ENCODE measurements around the gene TAAR1. TPM values are rescaled to one million over a fixed set of nuclear protein-coding genes. Genes with fewer than 3 reads are reported as not detected.
A peak's percentile ranks its signal among the peaks of the same experiment; 100 is the strongest.

TAAR1 gene
- total and polyA plus RNA-seq, 2 donors (not counting 3 experiments of a cell fraction or from before 2014, with no cell fraction given): not detected

DNA sequence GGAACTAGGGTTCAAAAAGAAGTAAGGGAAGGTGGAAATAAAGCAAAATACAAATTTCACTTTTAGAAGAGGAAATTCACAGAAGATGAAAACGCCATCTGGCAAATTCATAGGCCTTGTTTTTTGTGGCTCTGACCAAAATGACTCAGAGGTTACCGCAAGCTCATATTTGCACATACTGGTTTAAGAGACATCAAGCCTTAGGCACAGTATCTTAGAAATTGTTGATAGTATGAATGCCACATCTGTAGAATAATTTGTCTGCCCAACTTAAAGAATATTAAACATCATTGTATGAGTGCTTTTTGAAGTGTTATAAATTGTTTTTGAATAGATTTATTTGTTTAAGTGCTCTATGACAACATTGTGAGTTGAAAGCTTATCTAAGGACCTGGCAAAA, 10.6 kb downstream of the TAAR1 start:
- Histone ChIP-seq H3K9me1 (replicated peaks; ENCODE audit: control insufficient read depth, extremely low read depth, insufficient read depth, low read length) (no peaks in the 10 kb centered on the region), H3K4me3 (replicated peaks in 1 of 3; ENCODE audit: insufficient read depth in 1 of 3, low read depth in 1 of 3, low read length in 3 of 3) (no peak overlapping the region), H3K4me2 (ENCODE audit: insufficient read depth, low read length) (no peak overlapping the region), H3K9me3 (replicated peaks; ENCODE audit: control insufficient read depth, insufficient read depth, low read length) (no peaks in the 10 kb centered on the region), H3K79me2 (ENCODE audit: control insufficient read depth, insufficient read depth, low read length) (no peaks in the 10 kb centered on the region), H3K9ac (replicated peaks; ENCODE audit: extremely low read depth, insufficient read depth, low read length) (no peak overlapping the region), H3K27ac (ENCODE audit: insufficient read depth, low read depth, low read length) (no peak overlapping the region), H3K36me3 (ENCODE audit: control insufficient read depth in 2 of 2, extremely low read depth in 1 of 2, insufficient read depth in 2 of 2, low read length in 2 of 2) (no peaks in the 10 kb centered on the region), H2AFZ (ENCODE audit: low read depth, low read length) (no peak overlapping the region), H3K4me1 (ENCODE audit: control insufficient read depth, extremely low read depth, insufficient read depth, low read length) (no peaks in the 10 kb centered on the region), H4K20me1 (replicated peaks; ENCODE audit: control insufficient read depth, extremely low read depth, insufficient read depth, low read length) (no peaks in the 10 kb centered on the region), H3K27me3 (ENCODE audit: control insufficient read depth in 2 of 2, insufficient read depth in 2 of 2, low read length in 2 of 2) (no peaks in the 10 kb centered on the region)
- no TSS peak for BruUV-seq (replicated peaks)
- intact Hi-C loops (cut with micrococcal nuclease): no loop called here
- dilution Hi-C loops (cut with MboI; ENCODE audit: extremely low pct_ligation_motif_present, low sequenced_read_pairs): no loop called here
- no peak for TF ChIP-seq POLR2AphosphoS5 (IDR thresholded peaks at IDR 0.05; ENCODE audit: insufficient read depth, low read depth, low read length)
- TF ChIP-seq MYC (IDR thresholded peaks at IDR 0.05; ENCODE audit: low read depth, low read length): no peak
- TF ChIP-seq POLR2A (IDR thresholded peaks at IDR 0.05; ENCODE audit: low read depth, low read length): no peak
- no peak for TF ChIP-seq FOS (IDR thresholded peaks at IDR 0.05; ENCODE audit: borderline replicate concordance, insufficient read depth, low read length)
- TF ChIP-seq, protein P1, sequence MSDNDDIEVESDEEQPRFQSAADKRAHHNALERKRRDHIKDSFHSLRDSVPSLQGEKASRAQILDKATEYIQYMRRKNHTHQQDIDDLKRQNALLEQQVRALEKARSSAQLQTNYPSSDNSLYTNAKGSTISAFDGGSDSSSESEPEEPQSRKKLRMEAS (IDR thresholded peaks at IDR 0.05; ENCODE audit: insufficient read depth, insufficient read length): no peak
- TF ChIP-seq GATA2 (IDR thresholded peaks at IDR 0.05; ENCODE audit: insufficient read depth, insufficient read length, low read depth, low read length): no peak
- no peak for TF ChIP-seq EZH2 (IDR thresholded peaks at IDR 0.05; ENCODE audit: borderline replicate concordance, low read depth, low read length, severe bottlenecking)
- ChIA-PET CTCF (interaction anchor here (1.2 kb wide), 1 partner anchor 18 kb away, joined by 3 read pairs; no protein-coding TSS in a partner anchor), POLR2A (no interaction called here)
- peak; percentile 27 for DNase-seq (ENCODE audit: low read depth, low spot score)
- FAIRE-seq: no peak

- ChIA-PET CTCF (no interaction called here), POLR2A (no interaction called here)
- H3K27me3 ChIP-seq (ENCODE audit: control insufficient read depth in 2 of 2, insufficient read depth in 2 of 2, low read length in 2 of 2): no peaks in the 10 kb centered on the region
- no peaks in the 10 kb centered on the region for H3K4me1 ChIP-seq (ENCODE audit: control insufficient read depth, extremely low read depth, insufficient read depth, low read length)
- H3K9me3 ChIP-seq (replicated peaks; ENCODE audit: control insufficient read depth, insufficient read depth, low read length): no peaks in the 10 kb centered on the region
- no peak overlapping the region for H3K4me3 ChIP-seq (replicated peaks in 1 of 3; ENCODE audit: insufficient read depth in 1 of 3, low read depth in 1 of 3, low read length in 3 of 3)
- H3K9me1 ChIP-seq (replicated peaks; ENCODE audit: control insufficient read depth, extremely low read depth, insufficient read depth, low read length): no peaks in the 10 kb centered on the region
- H3K36me3 ChIP-seq (ENCODE audit: control insufficient read depth in 2 of 2, extremely low read depth in 1 of 2, insufficient read depth in 2 of 2, low read length in 2 of 2): no peaks in the 10 kb centered on the region
- H3K27ac ChIP-seq (ENCODE audit: insufficient read depth, low read depth, low read length): no peak overlapping the region
- TF ChIP-seq FOS (IDR thresholded peaks at IDR 0.05; ENCODE audit: borderline replicate concordance, insufficient read depth, low read length): no peak
- no peak for TF ChIP-seq POLR2AphosphoS5 (IDR thresholded peaks at IDR 0.05; ENCODE audit: insufficient read depth, low read depth, low read length)
- no peak for TF ChIP-seq EZH2 (IDR thresholded peaks at IDR 0.05; ENCODE audit: borderline replicate concordance, low read depth, low read length, severe bottlenecking)
- TF ChIP-seq POLR2A (IDR thresholded peaks at IDR 0.05; ENCODE audit: low read depth, low read length): no peak
- TF ChIP-seq, protein P2, sequence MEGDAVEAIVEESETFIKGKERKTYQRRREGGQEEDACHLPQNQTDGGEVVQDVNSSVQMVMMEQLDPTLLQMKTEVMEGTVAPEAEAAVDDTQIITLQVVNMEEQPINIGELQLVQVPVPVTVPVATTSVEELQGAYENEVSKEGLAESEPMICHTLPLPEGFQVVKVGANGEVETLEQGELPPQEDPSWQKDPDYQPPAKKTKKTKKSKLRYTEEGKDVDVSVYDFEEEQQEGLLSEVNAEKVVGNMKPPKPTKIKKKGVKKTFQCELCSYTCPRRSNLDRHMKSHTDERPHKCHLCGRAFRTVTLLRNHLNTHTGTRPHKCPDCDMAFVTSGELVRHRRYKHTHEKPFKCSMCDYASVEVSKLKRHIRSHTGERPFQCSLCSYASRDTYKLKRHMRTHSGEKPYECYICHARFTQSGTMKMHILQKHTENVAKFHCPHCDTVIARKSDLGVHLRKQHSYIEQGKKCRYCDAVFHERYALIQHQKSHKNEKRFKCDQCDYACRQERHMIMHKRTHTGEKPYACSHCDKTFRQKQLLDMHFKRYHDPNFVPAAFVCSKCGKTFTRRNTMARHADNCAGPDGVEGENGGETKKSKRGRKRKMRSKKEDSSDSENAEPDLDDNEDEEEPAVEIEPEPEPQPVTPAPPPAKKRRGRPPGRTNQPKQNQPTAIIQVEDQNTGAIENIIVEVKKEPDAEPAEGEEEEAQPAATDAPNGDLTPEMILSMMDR (IDR thresholded peaks at IDR 0.05; ENCODE audit: extremely low read depth in 1 of 2, insufficient read depth in 1 of 2, low read depth in 1 of 2, low read length in 2 of 2): no peak
- no peak for TF ChIP-seq JUN (IDR thresholded peaks at IDR 0.05; ENCODE audit: borderline replicate concordance, insufficient read depth, insufficient read length, low read depth)
- no peak for TF ChIP-seq GATA2 (IDR thresholded peaks at IDR 0.05; ENCODE audit: insufficient read depth, insufficient read length, low read depth, low read length)
- no peak for TF ChIP-seq MYC (IDR thresholded peaks at IDR 0.05; ENCODE audit: low read depth, low read length)
- TF ChIP-seq, protein P1 (IDR thresholded peaks at IDR 0.05; ENCODE audit: insufficient read depth, insufficient read length): no peak
- intact Hi-C loops (cut with micrococcal nuclease) (no loop called here), dilution Hi-C loops (cut with MboI; ENCODE audit: extremely low pct_ligation_motif_present, low sequenced_read_pairs) (no loop called here)
- no peak overlapping the region for H3K9ac ChIP-seq (replicated peaks; ENCODE audit: extremely low read depth, insufficient read depth, low read length)
- H4K20me1 ChIP-seq (replicated peaks; ENCODE audit: control insufficient read depth, extremely low read depth, insufficient read depth, low read length): no peaks in the 10 kb centered on the region
- no peak overlapping the region for H2AFZ ChIP-seq (ENCODE audit: low read depth, low read length)
- FAIRE-seq: no peak
- no TSS peak for BruUV-seq (replicated peaks)
- H3K4me2 ChIP-seq (ENCODE audit: insufficient read depth, low read length): no peak overlapping the region
- no peak for DNase-seq (ENCODE audit: low read depth, low spot score)
- H3K79me2 ChIP-seq (ENCODE audit: control insufficient read depth, insufficient read depth, low read length): no peaks in the 10 kb centered on the region
Observed at GRCh38 chr6:132643547-132643946, 15.4 kb downstream of the TAAR1 start.
